Breast epithelium (tissue), 3 donors: Measurements from ENCODE around the gene DYDC2.

Experiments used
- POLR2A ChIP-seq: fragments of 450-650 bp; IDR thresholded peaks from one replicate; pipeline ENCODE4 v1.6.1; 2016; ENCODE audit warnings: antibody characterized with exemption, mild to moderate bottlenecking, moderate library complexity
- TF ChIP-seq, protein P1 (sequence below), 3 donors: fragments of 450-650 bp; IDR thresholded peaks; one replicate each; pipeline ENCODE4 v1.5.1; 2016 to 2017; ENCODE audit warnings: antibody characterized with exemption in 3 of 3, mild to moderate bottlenecking in 3 of 3, moderate library complexity in 3 of 3

DNA sequence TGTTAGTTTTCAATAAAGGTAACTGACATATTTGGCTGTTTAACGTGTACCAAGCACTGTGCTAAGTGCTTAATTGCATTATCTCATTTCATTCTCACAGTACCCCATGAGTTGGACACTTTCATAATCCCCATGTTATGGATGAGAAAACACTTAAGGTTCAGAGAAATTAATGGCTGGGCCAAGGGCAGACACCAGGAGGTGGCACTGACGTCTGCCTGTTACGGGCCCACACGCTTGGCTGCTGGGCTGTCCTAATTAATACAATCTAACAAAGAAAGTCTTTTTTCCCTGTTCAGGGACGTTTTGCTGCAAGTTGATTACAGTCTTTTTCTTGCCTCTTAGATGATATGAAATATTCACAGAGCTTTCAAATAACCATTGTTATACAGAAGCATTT lies 16.1 kb downstream of the DYDC2 start:
- TF ChIP-seq, protein P1, sequence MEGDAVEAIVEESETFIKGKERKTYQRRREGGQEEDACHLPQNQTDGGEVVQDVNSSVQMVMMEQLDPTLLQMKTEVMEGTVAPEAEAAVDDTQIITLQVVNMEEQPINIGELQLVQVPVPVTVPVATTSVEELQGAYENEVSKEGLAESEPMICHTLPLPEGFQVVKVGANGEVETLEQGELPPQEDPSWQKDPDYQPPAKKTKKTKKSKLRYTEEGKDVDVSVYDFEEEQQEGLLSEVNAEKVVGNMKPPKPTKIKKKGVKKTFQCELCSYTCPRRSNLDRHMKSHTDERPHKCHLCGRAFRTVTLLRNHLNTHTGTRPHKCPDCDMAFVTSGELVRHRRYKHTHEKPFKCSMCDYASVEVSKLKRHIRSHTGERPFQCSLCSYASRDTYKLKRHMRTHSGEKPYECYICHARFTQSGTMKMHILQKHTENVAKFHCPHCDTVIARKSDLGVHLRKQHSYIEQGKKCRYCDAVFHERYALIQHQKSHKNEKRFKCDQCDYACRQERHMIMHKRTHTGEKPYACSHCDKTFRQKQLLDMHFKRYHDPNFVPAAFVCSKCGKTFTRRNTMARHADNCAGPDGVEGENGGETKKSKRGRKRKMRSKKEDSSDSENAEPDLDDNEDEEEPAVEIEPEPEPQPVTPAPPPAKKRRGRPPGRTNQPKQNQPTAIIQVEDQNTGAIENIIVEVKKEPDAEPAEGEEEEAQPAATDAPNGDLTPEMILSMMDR (IDR thresholded peaks at IDR 0.05): no peak
- TF ChIP-seq POLR2A: no peak
